ENCODE measurements around the gene SLC17A9. TPM values are rescaled to one million over a fixed set of nuclear protein-coding genes. Genes with fewer than 3 reads are reported as not detected.

Gene SLC17A9
- polyA plus RNA-seq, 6 donors from 2014 or later = 3.1 to 10.0 (median 5.1) TPM

GRCh38 chr20:62998449-62998848, 45.9 kb downstream of the SLC17A9 start:
- H3K4me3 Mint-ChIP-seq = no peak overlapping the region
- no peaks in the 10 kb centered on the region for H3K4me1 Mint-ChIP-seq
- no peaks in the 10 kb centered on the region for H3K36me3 Mint-ChIP-seq
- H3K9me3 Mint-ChIP-seq = peaks cover 0 to 2% (median 0%) of the 10 kb centered on the region in 7 donors
- peaks cover 36 to 86% (median 78%) of the 10 kb centered on the region in 3 donors for H3K27me3 Mint-ChIP-seq
- no peak for DNase-seq
- no peak overlapping the region for H3K27ac Mint-ChIP-seq
- ATAC-seq (ENCODE audit: low read depth in 2 of 2) = no peak

- ATAC-seq (ENCODE audit: low read depth in 2 of 2) (no peak), DNase-seq (no peak)
- H3K9me3 Mint-ChIP-seq = peaks cover 0 to 2% (median 0%) of the 10 kb centered on the region in 7 donors
- peaks cover 42 to 85% (median 80%) of the 10 kb centered on the region in 3 donors for H3K27me3 Mint-ChIP-seq
- no peaks in the 10 kb centered on the region for H3K36me3 Mint-ChIP-seq
- no peak overlapping the region for H3K4me3 Mint-ChIP-seq
- H3K27ac Mint-ChIP-seq = no peak overlapping the region
- no peaks in the 10 kb centered on the region for H3K4me1 Mint-ChIP-seq
Observed at GRCh38 chr20:62999580-62999979, 47.1 kb downstream of the SLC17A9 start.

GRCh38 chr20:63000036-63000435, 47.5 kb downstream of the SLC17A9 start:
- Mint-ChIP-seq H3K27ac (no peak overlapping the region), H3K9me3 (peaks cover 0 to 2% (median 0%) of the 10 kb centered on the region in 7 donors), H3K36me3 (no peaks in the 10 kb centered on the region), H3K4me1 (no peaks in the 10 kb centered on the region), H3K27me3 (peaks cover 43 to 80% (median 76%) of the 10 kb centered on the region in 3 donors), H3K4me3 (no peak overlapping the region)
- ATAC-seq (ENCODE audit: low read depth in 2 of 2) = no peak
- no peak for DNase-seq

- peaks cover 0 to 4% (median 0%) of the 10 kb centered on the region in 3 donors for H3K4me1 Mint-ChIP-seq
- no peaks in the 10 kb centered on the region for H3K36me3 Mint-ChIP-seq
- no peak overlapping the region for H3K27ac Mint-ChIP-seq
- H3K9me3 Mint-ChIP-seq = peaks cover 0 to 2% (median 0%) of the 10 kb centered on the region in 7 donors
- no peak overlapping the region for H3K4me3 Mint-ChIP-seq
- DNase-seq = no peak
- peaks cover 39 to 78% (median 67%) of the 10 kb centered on the region in 3 donors for H3K27me3 Mint-ChIP-seq
- ATAC-seq (ENCODE audit: low read depth in 2 of 2) = no peak
Observed at GRCh38 chr20:63000958-63001357, 48.4 kb downstream of the SLC17A9 start.

- Mint-ChIP-seq H3K36me3 (no peaks in the 10 kb centered on the region), H3K4me3 (no peak overlapping the region), H3K4me1 (peaks cover 0 to 4% (median under 1%) of the 10 kb centered on the region in 3 donors), H3K27ac (no peak overlapping the region), H3K9me3 (peaks cover 0 to 2% (median 0%) of the 10 kb centered on the region in 7 donors), H3K27me3 (peaks cover 39 to 68% (median 55%) of the 10 kb centered on the region in 3 donors)
- ATAC-seq (ENCODE audit: low read depth in 2 of 2) (no peak), DNase-seq (no peak)
Observed at GRCh38 chr20:63002511-63002910, 50.0 kb downstream of the SLC17A9 start.

- Mint-ChIP-seq H3K27me3 (peaks cover 36 to 68% (median 55%) of the 10 kb centered on the region in 3 donors), H3K27ac (peak overlapping the region in 1 of 6 donors; percentile 66), H3K4me1 (peaks cover under 1 to 11% (median 4%) of the 10 kb centered on the region in 3 donors), H3K36me3 (no peaks in the 10 kb centered on the region), H3K4me3 (peak overlapping the region in 3 of 8 donors; percentile 19 to 58 (median 31)), H3K9me3 (peaks cover 0 to 2% (median 0%) of the 10 kb centered on the region in 7 donors)
- DNase-seq (no peak), ATAC-seq (ENCODE audit: low read depth in 2 of 2) (no peak)
Observed at GRCh38 chr20:63003546-63003945, 51.0 kb downstream of the SLC17A9 start.

GRCh38 chr20:63004607-63005364, 52.3 kb downstream of the SLC17A9 start:
- H3K27ac Mint-ChIP-seq = peak overlapping the region in 2 of 6 donors; percentile 62 to 72

GRCh38 chr20:63005365-63005861, 52.9 kb downstream of the SLC17A9 start:
- Mint-ChIP-seq H3K9me3 (peaks cover 0 to 4% (median 0%) of the 10 kb centered on the region in 7 donors), H3K36me3 (no peaks in the 10 kb centered on the region), H3K4me1 (peaks cover 8 to 24% (median 18%) of the 10 kb centered on the region in 3 donors), H3K27me3 (peaks cover 36 to 64% (median 49%) of the 10 kb centered on the region in 3 donors), H3K27ac (peak overlapping the region in 2 of 6 donors; percentile 32 to 88), H3K4me3 (peak overlapping the region; percentile 15 to 50 (median 42))
- ATAC-seq (ENCODE audit: low read depth in 2 of 2) (no peak), DNase-seq (no peak)

More at GRCh38 chr20:63004607-63005364, 52.3 kb downstream of the SLC17A9 start:
- H3K9me3 Mint-ChIP-seq = no peaks in the 10 kb centered on the region
- H3K4me1 Mint-ChIP-seq = peaks cover 4 to 18% (median 12%) of the 10 kb centered on the region in 3 donors
- H3K36me3 Mint-ChIP-seq = no peaks in the 10 kb centered on the region
- H3K27me3 Mint-ChIP-seq = peaks cover 32 to 64% (median 50%) of the 10 kb centered on the region in 3 donors
- peak overlapping the region in 2 of 8 donors; percentile 37 to 50 for H3K4me3 Mint-ChIP-seq
- no peak for DNase-seq
- ATAC-seq (ENCODE audit: low read depth in 2 of 2) = no peak

- ATAC-seq (ENCODE audit: low read depth in 2 of 2) (no peak), DNase-seq (no peak)
- Mint-ChIP-seq H3K36me3 (no peaks in the 10 kb centered on the region), H3K9me3 (peaks cover 0 to 5% (median 0%) of the 10 kb centered on the region in 7 donors), H3K27ac (peak overlapping the region in 2 of 6 donors; percentile 32 to 88), H3K4me1 (peaks cover 10 to 27% (median 19%) of the 10 kb centered on the region in 3 donors), H3K4me3 (peak overlapping the region; percentile 15 to 56 (median 42)), H3K27me3 (peaks cover 40 to 64% (median 48%) of the 10 kb centered on the region in 3 donors)
Observed at GRCh38 chr20:63005862-63006539, 53.5 kb downstream of the SLC17A9 start.

- H3K27ac Mint-ChIP-seq = peak within 1 kb of the TSS in 3 of 6 donors; percentile 36 to 91 (median 88)
- DNase-seq = no peak
- H3K27me3 Mint-ChIP-seq = peaks cover 39 to 61% (median 41%) of the 10 kb centered on the region in 3 donors
- ATAC-seq (ENCODE audit: low read depth in 2 of 2) = no peak
- peaks cover 10 to 27% (median 19%) of the 10 kb centered on the region in 3 donors for H3K4me1 Mint-ChIP-seq
- H3K4me3 Mint-ChIP-seq = peak within 1 kb of the TSS; percentile 42 to 82 (median 58)
- H3K9me3 Mint-ChIP-seq = peaks cover 0 to 5% (median 0%) of the 10 kb centered on the region in 7 donors
- no peaks in the 10 kb centered on the region for H3K36me3 Mint-ChIP-seq
Observed at GRCh38 chr20:63006540-63007359, 54.2 kb downstream of the SLC17A9 start, which contains the start of gene BHLHE23. TSS of gene BHLHE23 (minus strand) at chr20:63006964. CDS start at chr20:63006774, 190 bp downstream.

GRCh38 chr20:63007360-63007645, 54.8 kb downstream of the SLC17A9 start:
- Mint-ChIP-seq H3K36me3 (no peaks in the 10 kb centered on the region), H3K27me3 (peaks cover 41 to 63% (median 43%) of the 10 kb centered on the region in 3 donors), H3K27ac (peak overlapping the region in 2 of 6 donors; percentile 36 to 41), H3K9me3 (peaks cover 0 to 6% (median 0%) of the 10 kb centered on the region in 7 donors), H3K4me1 (peaks cover 10 to 27% (median 19%) of the 10 kb centered on the region in 3 donors), H3K4me3 (peak overlapping the region in 4 of 8 donors; percentile 3 to 51 (median 38))
- ATAC-seq (ENCODE audit: low read depth in 2 of 2) (no peak), DNase-seq (no peak)

- peaks cover 0 to 12% (median 6%) of the 10 kb centered on the region in 7 donors for H3K9me3 Mint-ChIP-seq
- H3K4me3 Mint-ChIP-seq = peak overlapping the region in 4 of 8 donors; percentile 15 to 67 (median 45)
- peaks cover 41 to 63% (median 44%) of the 10 kb centered on the region in 3 donors for H3K27me3 Mint-ChIP-seq
- peaks cover 0 to 1% of the 10 kb centered on the region in 2 donors for H3K36me3 Mint-ChIP-seq
- peak overlapping the region in 3 of 6 donors; percentile 36 to 91 (median 83) for H3K27ac Mint-ChIP-seq
- H3K4me1 Mint-ChIP-seq = peaks cover 10 to 27% (median 19%) of the 10 kb centered on the region in 3 donors
- ATAC-seq (ENCODE audit: low read depth in 2 of 2) (no peak), DNase-seq (no peak)
Observed at GRCh38 chr20:63007646-63008488, 55.4 kb downstream of the SLC17A9 start.
